Upper lobe of right lung (tissue), 1 donor: ENCODE results near the gene SGSM2. TPM values are rescaled to one million over a fixed set of nuclear protein-coding genes. Genes with fewer than 3 reads are reported as not detected.

Experiments used
- ATAC-seq: fragments of 200-7000 bp; cut with Tn5 transposase; one replicate; pipeline ENCODE4 v1.9.1; 2020; ENCODE audit warnings: mild to moderate bottlenecking, moderate library complexity
- DNase-seq: peaks from one replicate; pipeline ENCODE4 v3.0.0-alpha.2; 2020
- H3K27ac ChIP-seq: fragments of 200-600 bp; one replicate; pipeline ENCODE4 v1.8.0; 2022
- H3K27me3 ChIP-seq: fragments of 200-600 bp; one replicate; pipeline ENCODE4 v1.8.0; 2022; ENCODE audit warnings: mild to moderate bottlenecking
- H3K36me3 ChIP-seq: fragments of 200-600 bp; one replicate; pipeline ENCODE4 v1.8.0; 2022
- H3K4me1 ChIP-seq: fragments of 200-600 bp; one replicate; pipeline ENCODE4 v1.8.0; 2022
- H3K4me3 ChIP-seq: fragments of 200-600 bp; one replicate; pipeline ENCODE4 v1.8.0; 2022; ENCODE audit warnings: mild to moderate bottlenecking
- H3K9me3 ChIP-seq: fragments of 200-600 bp; one replicate; pipeline ENCODE4 v1.8.0; 2022
- CTCF ChIP-seq: fragments of 200-600 bp; IDR thresholded peaks from one replicate; pipeline ENCODE4 v1.8.0; 2022; ENCODE audit warnings: antibody characterized with exemption
- intact Hi-C: fragments of 100-400 bp; cut with DNase I; formaldehyde crosslinking; loops from one replicate; pipeline ENCODE4 v1.11.0; 2022
- total RNA-seq: library from RNA; stranded (reverse); fragmentation: NEBNext Ultra II Directional; extraction: Animal tissue kit (Norgen Biotek cat#: 25700); gene quantifications from one replicate; pipeline ENCODE4 v1.2.1, GENCODE V29; 2021
- donor health status: DM: no; HTN: yes; CAD: no; lungs with severe emphysema.

Gene SGSM2
- total RNA-seq, 1 donor from 2014 or later = 55.0 TPM

GRCh38 chr17:2373179-2373578 is 35.9 kb downstream of the SGSM2 start:
- intact Hi-C loops = no loop called here
- no peak for DNase-seq
- peaks cover 58% of the 10 kb centered on the region for H3K36me3 ChIP-seq

DNA sequence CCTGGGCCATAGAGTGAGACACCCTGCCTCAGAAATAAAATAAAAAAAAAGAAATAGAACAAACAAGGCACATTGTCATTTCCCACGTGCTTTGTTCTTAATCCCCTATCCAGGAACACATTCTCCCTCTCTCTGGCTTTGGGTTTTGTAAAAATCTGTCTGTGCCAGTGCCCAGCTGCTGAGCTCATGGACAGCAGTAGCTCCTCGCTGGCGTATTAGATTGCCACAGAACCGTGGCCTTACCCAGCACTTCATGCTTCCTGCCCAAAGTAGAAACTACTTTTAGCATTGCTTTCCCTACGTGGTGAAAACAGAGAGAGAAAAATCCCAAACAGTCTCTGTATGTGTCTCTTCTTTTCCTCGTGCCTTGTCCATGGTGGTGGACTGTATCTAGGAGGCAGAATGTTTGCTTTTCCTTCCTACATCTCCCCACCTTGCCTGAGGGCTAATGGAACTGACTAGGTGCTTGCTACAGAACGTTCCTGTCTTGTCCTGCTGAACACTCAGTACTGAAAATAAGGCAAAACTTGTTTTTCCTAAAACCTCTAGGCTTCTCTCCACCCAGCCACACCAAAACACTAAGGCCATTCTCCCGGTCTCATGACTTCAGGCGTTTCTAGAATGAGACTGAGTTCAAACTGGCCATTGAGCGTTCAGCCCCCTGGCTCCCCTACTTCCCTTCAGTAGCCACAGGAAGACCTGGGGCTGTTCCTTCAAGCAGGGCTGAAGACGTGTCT is 37.4 kb downstream of the SGSM2 start:
- ATAC-seq = no peak
- H3K27ac ChIP-seq = no peak overlapping the region

More at GRCh38 chr17:2373179-2373578, 35.9 kb downstream of the SGSM2 start:
- Histone ChIP-seq H3K4me1 (no peaks in the 10 kb centered on the region), H3K9me3 (no peaks in the 10 kb centered on the region), H3K4me3 (no peak overlapping the region), H3K27me3 (no peaks in the 10 kb centered on the region), H3K27ac (no peak overlapping the region)
- TF ChIP-seq CTCF = no peak
- ATAC-seq = no peak

GRCh38 chr17:2375406-2375805 is 38.1 kb downstream of the SGSM2 start:
- ATAC-seq (no peak), DNase-seq (no peak)
- Histone ChIP-seq H3K4me3 (no peak overlapping the region), H3K36me3 (peaks cover 75% of the 10 kb centered on the region), H3K27ac (no peak overlapping the region), H3K4me1 (no peaks in the 10 kb centered on the region), H3K27me3 (no peaks in the 10 kb centered on the region), H3K9me3 (no peaks in the 10 kb centered on the region)
- intact Hi-C loops = no loop called here
- no peak for TF ChIP-seq CTCF

More for the DNA sequence above, 37.4 kb downstream of the SGSM2 start:
- TF ChIP-seq CTCF = no peak
- no peaks in the 10 kb centered on the region for H3K9me3 ChIP-seq
- H3K36me3 ChIP-seq = peaks cover 71% of the 10 kb centered on the region
- no peak for DNase-seq
- H3K27me3 ChIP-seq = no peaks in the 10 kb centered on the region
- intact Hi-C loops = no loop called here
- H3K4me1 ChIP-seq = no peaks in the 10 kb centered on the region
- H3K4me3 ChIP-seq = no peak overlapping the region

GRCh38 chr17:2376107-2376506 is 38.8 kb downstream of the SGSM2 start:
- Histone ChIP-seq H3K27me3 (no peaks in the 10 kb centered on the region), H3K36me3 (peaks cover 75% of the 10 kb centered on the region), H3K27ac (no peak overlapping the region), H3K4me1 (no peaks in the 10 kb centered on the region), H3K9me3 (no peaks in the 10 kb centered on the region), H3K4me3 (no peak overlapping the region)
- TF ChIP-seq CTCF = no peak
- intact Hi-C loops = no loop called here
- DNase-seq (no peak), ATAC-seq (no peak)

DNA sequence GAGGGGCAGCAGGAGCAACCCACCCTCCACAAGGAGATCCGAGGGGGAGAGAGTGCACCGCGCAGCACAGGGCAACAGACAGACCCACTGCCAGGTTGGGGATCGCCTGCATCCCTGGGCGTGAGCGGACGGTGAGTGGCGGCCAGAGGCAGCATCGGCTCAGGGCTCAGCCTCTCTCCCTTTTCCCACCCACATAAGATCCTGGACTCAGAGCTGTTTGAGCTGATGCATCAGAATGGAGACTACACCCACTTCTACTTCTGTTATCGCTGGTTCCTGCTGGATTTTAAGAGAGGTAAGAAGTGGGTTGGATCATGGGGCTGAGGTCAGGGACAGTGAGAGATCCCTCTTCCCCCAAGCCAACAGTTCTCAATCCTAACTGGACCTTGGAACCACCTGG is 40.4 kb downstream of the SGSM2 start:
- Histone ChIP-seq H3K4me3 (no peak overlapping the region), H3K27ac (no peak overlapping the region), H3K4me1 (no peaks in the 10 kb centered on the region), H3K27me3 (no peaks in the 10 kb centered on the region), H3K9me3 (no peaks in the 10 kb centered on the region), H3K36me3 (peaks cover 66% of the 10 kb centered on the region)
- ATAC-seq = no peak
- DNase-seq = no peak
- intact Hi-C loops = no loop called here
- no peak for TF ChIP-seq CTCF
